Superior temporal gyrus (tissue), 1 donor: ENCODE measurements around the gene SUPT20HL1.
"Not testable (repeated sequence)": the region's sequence is repeated elsewhere in the genome, so short reads cannot be mapped to it uniquely, and the experiment has no call there.

ENCODE experiments used
- DNase-seq: peaks from one replicate; pipeline ENCODE4 v3.0.0-alpha.2; 2016; ENCODE audit errors: extremely low spot score

Gene SUPT20HL1

GRCh38 chrX:24360272-24360671 is at the start of gene SUPT20HL1:
TSS of gene SUPT20HL1 (plus strand) at chrX:24360639. CDS start at chrX:24362761, 2,122 bp downstream.
- no peak for DNase-seq

DNA sequence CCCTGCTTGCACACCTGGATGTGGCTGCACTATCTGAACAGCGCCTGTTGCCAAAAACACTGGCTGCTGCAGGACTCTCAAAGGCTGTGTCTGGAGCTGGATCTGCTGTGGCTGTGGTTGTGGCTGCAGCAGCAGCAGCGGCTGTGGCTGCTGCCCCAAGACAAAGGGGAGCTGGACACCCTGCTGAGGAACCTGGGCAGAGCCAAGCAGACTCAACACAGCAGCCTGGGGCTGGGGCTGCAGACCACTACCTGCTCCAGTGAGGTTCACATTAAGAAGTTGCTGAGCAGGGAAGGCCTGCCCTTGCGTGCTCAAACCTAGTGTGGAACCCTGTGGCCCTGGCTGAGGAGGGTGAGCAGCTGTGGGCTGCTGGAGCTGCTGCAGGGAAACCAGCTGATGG is 49.5 kb upstream of the SUPT20HL1 start:
- not testable (repeated sequence) for DNase-seq

DNA sequence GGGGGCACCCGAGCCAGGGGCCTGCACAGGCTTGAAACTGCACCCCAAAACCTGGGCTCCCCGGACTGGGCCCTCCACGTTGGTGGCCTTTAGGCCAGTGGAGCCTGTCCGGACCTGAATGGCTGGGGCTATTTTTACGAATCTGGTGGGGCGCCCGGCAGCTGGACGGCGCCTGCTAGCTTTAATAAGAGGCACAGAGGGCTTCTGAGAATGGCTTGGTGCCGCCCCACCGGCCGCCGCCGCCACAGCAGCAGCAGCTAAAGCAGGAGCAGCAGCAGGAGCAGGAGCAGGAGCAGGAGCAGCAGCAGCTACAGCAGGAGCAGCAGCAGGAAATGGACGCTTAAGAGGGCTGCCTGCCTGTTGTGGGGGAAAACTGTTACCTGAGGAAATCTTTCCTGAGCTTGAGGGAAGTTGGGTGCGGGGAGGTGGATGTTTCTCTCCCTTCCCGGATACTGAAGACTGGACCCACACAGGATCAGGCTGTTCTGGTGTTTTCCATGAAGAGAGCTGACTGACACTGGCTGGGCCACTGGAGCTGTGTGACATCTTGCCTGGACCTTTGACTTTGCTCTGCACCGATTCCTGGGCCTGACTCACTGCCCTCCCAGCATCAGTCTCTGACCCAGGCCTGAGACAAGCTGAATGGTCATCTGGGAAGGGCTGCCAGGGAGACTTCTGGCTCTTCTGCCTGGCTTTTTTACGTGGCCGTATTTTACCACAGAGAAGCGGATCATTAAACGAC is 48.8 kb upstream of the SUPT20HL1 start:
- DNase-seq = not testable (repeated sequence)

DNA sequence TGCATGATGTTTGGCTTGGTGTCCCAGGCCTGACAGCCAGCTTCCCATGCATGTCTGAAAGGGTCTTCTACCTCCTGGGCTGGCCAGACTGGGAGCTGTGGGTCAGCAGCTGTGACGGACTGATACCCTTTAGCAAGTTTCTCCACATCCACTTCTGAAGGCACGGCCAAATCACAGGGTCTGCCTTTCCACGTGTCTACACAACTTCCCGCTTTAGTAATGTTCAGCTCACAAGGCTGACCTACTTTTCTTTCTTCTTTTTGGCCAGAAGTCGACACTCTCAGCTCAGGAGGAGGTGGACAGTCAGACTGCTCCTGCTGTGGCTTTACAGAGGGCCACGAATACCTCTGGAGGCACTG is 48.2 kb upstream of the SUPT20HL1 start:
- DNase-seq = not testable (repeated sequence)

GRCh38 chrX:24314019-24314635 is 46.3 kb upstream of the SUPT20HL1 start, which contains the start of gene SUPT20HL2:
TSS of gene SUPT20HL2 (minus strand) at chrX:24314069. CDS start at chrX:24313315, 754 bp downstream.
- no peak for DNase-seq

DNA sequence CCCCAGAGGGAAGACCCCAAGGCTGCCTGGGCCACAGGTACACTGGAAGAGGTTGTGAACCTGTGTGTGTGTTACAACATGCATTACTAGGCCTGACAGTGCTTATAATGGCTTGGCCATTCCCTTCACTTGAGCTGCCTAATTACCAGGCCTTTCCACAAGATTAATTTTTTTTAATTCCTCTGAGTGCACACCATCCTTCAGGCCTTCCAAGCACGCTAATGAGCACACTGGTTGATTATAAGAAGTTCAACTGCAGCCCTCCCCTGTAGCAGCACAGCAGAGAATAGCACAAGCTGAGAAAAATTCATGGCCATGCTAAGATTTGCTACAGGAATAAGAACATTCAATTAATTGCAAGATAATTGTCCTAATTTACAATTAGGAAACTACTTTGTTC is 44.3 kb upstream of the SUPT20HL1 start:
- DNase-seq = no peak

GRCh38 chrX:24317567-24317966 is 42.9 kb upstream of the SUPT20HL1 start:
- DNase-seq = no peak

DNA sequence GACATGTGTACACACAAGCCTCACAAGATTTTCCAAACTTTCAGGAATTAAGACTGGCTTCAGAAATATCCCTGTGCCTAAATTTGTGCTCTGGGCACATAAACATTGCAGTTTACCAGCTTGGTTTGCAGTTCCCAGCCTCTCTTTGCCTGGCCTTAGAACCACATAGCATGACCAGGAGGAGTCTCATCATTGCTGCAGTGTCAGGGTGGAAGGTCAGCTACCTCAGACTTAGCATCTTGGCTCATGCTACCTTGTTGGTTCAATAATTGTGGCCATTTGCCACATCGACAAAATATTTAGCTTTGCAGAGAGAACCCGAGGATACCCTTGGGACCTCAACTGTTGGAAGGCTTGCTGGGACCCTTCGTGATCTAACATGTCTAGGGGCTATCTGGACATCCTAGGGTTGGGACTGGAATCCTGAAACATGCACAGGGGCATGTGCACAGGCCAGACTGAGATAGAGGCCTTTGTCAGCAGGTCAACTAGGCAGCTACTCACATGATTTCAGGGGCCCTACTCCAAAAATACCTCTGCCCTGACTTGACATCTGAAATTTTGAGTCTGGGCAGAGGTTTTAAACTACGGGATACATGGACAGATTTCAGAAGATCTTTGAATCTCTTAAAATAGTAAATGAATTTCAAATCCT is 38.6 kb upstream of the SUPT20HL1 start:
- DNase-seq = no peak

DNA sequence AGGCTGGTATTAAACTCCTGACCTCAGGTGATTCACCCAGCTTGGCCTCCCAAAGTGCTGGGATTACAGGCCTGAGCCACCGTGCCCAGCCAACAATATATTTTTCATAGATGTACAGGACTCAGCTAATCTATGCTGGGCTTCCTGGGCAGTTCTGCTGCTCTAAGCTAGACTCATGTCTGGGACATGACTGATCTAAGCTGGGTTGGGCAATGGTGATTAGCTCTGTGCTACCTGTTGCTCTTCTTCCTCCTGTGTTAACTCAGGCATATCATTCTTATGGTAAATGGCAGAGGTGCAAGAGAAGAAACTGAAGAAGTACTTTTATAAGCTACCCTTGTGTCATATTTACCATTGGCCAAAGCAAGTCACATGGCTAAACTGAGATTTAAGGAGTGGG is 35.2 kb upstream of the SUPT20HL1 start:
- DNase-seq = no peak

- no peak for DNase-seq
Observed at GRCh38 chrX:24332878-24333277, 27.6 kb upstream of the SUPT20HL1 start.

DNA sequence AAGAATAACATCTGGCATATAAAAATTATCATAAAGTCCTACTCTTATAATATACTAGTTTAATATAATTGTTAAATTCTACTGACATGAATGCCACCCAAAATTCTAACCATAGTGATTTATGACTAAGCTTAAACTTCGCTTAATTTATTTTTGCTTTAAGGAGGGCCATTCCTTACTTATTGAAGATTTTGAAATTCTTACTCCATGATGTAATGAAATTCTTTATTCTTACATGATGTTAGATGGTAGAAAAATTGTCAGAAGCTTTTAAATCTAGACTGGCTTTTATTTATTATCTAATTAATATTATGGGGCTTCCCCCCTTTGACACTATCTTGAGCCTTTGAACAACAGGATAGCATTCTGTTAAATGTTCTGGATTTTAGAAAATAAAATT is 27.1 kb upstream of the SUPT20HL1 start:
- no peak for DNase-seq

- no peak for DNase-seq
Observed at GRCh38 chrX:24334461-24334860, 26.0 kb upstream of the SUPT20HL1 start.

DNA sequence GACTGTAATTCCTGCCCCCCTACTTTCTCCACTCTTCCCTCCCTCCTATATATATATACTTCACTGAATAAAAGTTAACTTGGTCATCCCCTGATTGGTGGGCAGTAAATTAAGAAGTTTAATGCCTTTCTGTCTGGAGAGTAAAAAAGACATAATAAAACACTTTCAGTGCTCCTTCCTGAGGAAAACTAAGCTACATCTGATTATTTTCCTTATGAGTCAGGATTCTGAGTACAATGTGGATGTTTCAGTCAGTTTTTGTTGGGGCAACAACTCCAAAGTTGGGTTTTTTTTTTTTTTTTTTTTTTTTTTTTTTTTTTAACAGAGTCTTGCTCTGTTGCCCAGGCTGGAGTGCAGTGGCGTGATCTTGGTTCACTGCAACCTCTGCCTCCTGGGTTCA is 24.6 kb upstream of the SUPT20HL1 start:
- no peak for DNase-seq

- no peak for DNase-seq
Observed at GRCh38 chrX:24339911-24340310, 20.5 kb upstream of the SUPT20HL1 start.

DNA sequence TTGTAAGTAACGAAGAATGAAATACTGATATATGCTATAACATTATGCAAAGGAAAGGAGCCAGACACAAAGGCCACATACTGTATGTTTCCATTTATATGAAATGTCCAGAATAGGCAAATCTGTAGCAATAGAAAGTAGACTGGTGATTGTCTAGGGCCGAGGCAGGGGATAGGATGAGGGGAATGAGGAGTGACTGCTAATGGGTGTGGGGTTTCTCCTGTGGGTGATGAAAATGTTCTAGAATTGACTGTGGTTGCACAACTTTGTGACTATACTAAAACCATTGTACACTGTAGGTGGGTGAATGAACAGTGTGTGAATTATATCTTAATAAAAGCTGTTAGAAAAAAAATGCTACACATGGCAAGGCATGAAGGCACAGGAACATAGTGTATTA is 19.9 kb upstream of the SUPT20HL1 start:
- no peak for DNase-seq

GRCh38 chrX:24341795-24342194 is 18.6 kb upstream of the SUPT20HL1 start:
- DNase-seq = no peak

GRCh38 chrX:24343719-24344118 is 16.7 kb upstream of the SUPT20HL1 start:
- DNase-seq = no peak

GRCh38 chrX:24347881-24348280 is 12.6 kb upstream of the SUPT20HL1 start:
- DNase-seq = no peak

- no peak for DNase-seq
Observed at GRCh38 chrX:24350217-24350616, 10.2 kb upstream of the SUPT20HL1 start.

DNA sequence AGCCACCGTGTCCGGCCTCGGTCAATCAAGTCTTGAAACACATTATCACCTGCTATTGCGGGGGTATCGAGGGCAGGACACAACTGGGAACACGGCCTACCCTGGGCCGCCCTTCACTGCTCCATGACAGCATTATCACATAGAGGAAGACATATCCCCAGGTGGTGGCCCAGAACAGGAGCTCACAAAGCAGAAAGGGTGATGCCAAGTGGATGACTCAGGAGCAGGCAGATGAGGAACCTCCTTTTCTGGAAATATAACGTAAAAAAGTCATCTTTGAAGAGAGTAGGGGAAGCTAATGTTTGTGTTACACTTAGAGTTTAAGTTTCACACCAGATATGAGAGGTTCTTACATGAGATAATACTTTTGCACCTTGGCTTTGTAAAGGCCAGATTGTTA is 5.3 kb upstream of the SUPT20HL1 start:
- no peak for DNase-seq

GRCh38 chrX:24357106-24357505 is 3.3 kb upstream of the SUPT20HL1 start:
- no peak for DNase-seq

GRCh38 chrX:24362089-24362745 is 1.8 kb downstream of the SUPT20HL1 start:
- not testable (repeated sequence) for DNase-seq
